ENCODE data around the gene PRH2.

- TF ChIP-seq POLR2AphosphoS5 (IDR thresholded peaks at IDR 0.05; ENCODE audit: low read depth, low read length) (no peak), TAF1 (IDR thresholded peaks at IDR 0.05; ENCODE audit: low read depth, low read length) (no peak)
These were observed 2.8 kb upstream of the PRH2 start for GRCh38 chr12:10926269-10926668.

Data from GM12891 (cell line).